NCI-H345 treated with DMSO at 0.1 percent for 48 hours (cell line): ENCODE results near the gene ORC4.

Experiments
- DNase-seq: peaks from one replicate; lab custom pipeline; 2025; ENCODE audit not compliant: unreplicated experiment; lab: John Stamatoyannopoulos, UW

Gene ORC4

DNA sequence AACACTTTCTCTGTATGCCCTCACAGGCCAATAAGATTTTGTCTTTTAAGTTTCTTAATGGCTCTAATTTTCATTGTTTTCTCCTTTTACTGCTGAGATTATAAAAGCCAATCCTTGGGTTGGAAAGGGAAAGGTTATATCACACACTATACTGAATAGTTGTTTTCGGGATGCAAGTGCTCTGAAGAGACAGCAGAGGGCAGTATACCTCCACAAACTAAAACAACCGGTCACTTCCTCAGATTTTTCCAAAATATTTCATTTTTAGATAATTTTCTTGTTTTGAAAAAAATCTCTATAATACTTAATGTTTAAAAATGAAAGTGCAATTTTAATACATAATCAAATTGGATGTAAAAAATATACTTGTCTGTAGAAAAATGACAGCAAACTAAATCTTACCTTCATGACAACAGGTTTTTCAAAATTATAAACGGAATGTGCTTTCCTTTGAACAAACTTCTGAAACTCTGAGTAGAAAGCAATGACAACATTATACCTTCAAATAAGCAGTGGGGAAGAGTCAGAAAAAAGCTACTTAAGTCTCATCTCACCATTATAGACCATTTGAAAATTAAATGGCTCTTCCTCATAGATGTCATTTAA lies 82.7 kb downstream of the ORC4 start:
- DNase-seq: peak; percentile 32

DNA sequence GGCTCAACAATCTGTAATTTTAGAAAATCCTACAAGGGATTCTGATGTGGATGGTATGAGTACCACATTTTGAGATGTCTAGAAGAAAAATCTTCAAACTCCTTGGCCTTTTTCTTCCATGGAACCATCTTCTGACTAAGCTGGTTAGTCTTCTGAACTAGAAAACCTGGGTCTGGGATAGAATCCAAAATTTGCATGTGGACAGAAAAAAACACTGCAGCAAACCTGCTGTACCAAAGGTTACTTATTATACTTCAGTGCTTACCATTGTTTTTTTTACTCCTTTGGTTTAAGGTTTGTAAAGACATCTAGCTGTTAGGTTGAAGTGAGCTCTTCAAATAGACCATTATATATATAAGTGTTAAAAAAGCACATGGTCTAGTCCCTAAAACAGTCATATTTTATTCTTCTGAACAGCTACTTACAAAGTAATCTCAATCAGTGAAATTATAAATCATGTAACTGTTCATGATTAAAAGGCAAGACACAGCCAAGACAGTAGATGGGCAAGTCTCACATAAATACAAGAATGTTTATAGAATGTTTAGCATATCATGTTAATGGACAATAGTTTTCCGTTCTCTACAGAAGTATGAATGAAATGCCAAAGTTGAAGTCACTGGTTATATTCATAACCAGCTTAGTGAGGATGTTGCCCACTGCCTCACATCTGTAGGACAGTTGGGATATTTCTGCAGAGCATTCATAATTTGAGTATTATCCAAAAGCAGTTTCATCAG lies 85.5 kb downstream of the ORC4 start:
- no peak for DNase-seq

DNA sequence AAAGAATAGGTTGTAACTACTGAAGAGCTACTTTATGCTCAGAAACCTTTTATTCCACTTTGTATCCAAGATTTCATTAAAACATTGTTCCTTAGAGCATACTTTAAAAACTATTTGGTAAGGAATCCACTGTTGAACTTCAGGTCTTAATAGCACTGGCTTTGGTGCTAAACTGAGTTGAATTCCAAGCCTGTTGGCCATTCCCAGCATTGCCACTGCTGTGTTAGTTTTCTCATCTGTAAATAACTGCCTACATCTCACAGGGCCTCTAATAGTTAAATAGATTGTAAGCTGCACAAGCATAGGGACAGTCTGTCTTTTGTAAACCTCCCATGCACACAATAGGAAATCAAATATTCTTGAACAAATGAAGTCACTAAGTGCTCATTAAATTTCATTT lies 86.6 kb downstream of the ORC4 start:
- DNase-seq: no peak

DNA sequence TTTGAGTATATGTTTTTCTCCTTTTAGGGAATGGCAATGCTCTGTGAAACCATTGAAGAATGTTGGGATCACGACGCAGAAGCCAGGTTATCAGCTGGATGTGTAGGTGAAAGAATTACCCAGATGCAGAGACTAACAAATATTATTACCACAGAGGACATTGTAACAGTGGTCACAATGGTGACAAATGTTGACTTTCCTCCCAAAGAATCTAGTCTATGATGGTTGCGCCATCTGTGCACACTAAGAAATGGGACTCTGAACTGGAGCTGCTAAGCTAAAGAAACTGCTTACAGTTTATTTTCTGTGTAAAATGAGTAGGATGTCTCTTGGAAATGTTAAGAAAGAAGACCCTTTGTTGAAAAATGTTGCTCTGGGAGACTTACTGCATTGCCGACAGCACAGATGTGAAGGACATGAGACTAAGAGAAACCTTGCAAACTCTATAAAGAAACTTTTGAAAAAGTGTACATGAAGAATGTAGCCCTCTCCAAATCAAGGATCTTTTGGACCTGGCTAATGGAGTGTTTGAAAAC lies 93.4 kb downstream of the ORC4 start:
- no peak for DNase-seq

DNA sequence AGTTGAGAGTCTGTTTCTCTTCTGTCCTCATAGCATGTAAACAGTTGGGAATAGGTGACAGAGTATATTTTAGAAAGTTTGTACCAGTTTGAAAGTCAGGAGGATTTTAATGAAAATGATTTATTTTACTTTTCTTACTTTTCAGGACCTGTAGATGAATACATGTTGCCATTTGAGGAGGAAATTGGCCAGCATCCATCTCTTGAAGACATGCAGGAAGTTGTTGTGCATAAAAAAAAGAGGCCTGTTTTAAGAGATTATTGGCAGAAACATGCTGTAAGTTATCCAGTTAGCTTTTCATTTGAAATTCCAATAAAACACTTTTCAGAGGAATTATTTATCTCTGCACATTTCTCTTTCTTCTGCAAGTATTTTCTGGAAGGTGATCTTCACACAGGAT lies 94.7 kb downstream of the ORC4 start:
- no peak for DNase-seq

DNA sequence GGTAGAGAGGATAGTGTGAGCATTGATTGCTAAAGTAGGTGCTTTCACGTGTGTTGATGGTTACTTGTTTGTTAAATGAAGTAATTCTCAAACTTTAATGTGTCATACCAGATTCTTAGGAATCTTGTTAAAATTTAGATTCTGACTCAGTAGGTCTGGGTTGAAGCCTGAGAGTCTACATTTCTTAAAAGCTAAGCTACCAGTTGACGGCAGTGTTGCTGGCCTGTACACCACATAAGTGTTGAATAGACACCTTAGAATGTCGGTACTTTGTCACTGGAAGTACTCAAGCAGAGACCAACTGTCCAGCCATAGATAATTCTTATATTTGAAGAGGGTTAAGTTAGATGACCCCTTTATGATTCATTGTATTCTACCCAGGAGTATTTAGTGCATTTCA lies 95.9 kb downstream of the ORC4 start:
- no peak for DNase-seq

DNA sequence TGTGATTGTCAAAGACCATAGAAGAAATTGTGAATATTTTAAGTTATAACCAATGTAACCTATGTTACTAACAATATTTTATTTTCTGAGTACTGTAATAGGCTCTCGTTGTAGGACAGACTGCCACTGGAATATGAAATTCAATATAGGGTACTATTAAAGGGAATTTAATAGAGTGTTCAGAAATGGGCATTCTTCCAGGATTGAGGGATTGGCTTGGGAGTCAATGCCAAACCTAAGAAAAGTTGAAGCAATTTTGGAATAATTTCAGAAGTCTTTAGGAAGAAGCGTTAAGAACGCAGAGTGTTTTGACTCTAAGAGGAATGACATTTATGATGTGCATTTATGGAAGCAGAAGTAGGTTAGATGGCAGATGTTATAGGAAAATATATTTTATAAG lies 96.7 kb downstream of the ORC4 start:
- DNase-seq: no peak

DNA sequence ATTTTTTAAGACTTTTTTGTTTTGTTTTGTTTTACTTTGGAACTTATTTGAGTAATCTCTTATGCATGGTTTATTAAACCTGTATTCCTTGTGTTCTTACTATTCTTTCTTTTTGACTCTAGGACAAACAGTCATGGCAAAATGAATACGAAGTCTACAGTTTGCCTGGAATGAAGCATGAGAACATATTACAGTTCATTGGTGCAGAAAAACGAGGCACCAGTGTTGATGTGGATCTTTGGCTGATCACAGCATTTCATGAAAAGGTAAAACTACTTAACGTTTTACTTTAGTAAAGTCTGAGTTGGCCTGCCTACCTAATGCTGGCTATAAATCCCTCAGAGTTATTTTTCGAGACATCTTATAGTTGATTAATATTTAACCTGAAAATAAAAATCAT lies 103.4 kb downstream of the ORC4 start:
- no peak for DNase-seq

DNA sequence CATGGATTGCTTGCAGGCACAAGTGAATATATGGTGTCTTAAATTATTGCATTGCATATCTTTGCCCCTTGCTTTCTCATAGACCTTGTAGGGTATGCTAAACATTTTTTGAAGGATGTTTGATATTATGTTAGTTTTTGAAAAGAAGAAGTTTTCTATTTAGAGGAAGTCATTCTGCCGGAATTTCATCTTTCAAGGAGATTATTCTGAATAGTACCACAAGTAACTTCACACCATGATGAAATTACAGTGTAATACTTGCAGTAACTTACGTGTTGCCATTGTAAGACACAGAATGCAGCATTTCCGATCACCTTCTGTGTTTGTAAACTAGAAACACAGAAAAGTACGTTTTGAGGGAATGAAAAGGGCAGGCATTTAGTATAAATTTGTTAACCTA lies 103.8 kb downstream of the ORC4 start:
- no peak for DNase-seq

DNA sequence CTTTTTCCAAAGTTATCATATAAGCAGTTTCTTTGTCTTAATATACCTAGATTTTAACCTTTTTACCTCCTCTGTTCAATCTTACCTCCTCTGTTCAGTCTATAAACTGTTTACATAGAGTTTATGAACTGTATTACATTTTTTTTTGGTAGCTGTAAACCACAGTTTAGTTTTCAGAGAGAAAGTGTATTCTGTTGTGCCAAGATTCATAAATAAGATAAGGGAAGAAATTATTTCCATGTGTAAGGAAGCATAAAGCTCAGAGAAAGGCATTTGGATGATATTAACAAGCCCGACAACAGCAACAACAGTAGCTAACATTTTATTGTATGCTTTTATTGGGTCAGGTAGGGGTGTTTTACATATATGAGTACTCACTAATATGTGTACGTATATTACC lies 104.5 kb downstream of the ORC4 start:
- DNase-seq: no peak

DNA sequence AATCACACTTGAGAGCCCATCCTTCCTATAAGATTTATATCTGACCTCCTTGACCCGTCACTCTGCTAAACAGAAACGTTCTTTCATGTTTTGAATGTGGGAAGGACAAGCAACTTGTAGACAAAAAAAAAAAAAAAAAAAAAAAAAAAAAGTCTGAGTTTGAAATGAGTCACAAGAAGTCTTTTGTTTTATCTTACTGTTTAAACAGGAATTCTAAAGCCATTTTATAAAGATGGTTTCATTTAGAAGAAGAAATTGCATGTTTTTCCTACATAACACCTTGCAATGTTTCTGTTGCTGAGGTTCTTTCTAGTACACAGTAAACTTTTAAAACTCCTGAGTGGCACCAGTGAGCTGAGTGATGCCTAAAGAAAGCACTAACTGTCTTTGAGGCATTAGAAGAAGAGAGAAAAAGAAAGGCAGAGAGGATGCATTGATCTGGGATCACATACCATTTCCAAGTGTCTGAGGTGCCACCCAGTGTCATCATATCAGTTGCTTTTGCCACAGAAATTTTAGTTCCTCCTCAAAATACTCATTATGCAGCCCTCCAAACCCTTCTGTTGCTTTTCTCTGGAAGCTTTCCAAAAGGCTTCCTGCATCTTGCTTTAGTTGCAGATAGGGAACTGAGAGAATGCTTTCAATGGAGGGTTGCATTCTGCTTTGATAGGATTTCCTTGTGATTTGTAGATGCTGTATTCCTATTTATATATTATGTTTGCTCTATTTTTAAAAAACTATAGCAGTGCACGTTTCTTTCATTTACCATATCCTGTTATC lies 106.6 kb downstream of the ORC4 start:
- DNase-seq: no peak

DNA sequence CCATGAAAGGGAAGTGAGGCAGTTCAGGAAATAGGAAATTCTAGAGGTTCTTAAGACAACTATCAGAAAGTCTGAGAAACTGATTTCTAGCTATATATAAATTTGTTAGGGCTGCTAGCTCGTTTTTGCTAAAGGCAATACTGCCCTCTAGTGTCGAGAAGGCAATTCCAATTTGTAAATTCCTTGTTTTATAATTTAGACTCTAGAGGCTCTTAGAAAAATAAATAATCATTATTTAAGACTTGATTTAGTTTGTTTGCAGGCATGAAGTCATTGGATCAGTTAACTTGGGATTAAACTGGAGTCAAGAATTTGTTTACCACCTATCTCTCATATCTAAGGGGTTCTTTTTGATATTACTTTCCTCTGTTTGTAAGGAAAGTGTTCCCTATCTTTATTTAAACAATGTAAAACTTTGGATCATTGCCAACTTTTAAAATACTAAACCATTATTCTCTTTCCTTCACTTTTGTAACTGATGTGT lies 109.5 kb downstream of the ORC4 start:
- peak; percentile 30 for DNase-seq

DNA sequence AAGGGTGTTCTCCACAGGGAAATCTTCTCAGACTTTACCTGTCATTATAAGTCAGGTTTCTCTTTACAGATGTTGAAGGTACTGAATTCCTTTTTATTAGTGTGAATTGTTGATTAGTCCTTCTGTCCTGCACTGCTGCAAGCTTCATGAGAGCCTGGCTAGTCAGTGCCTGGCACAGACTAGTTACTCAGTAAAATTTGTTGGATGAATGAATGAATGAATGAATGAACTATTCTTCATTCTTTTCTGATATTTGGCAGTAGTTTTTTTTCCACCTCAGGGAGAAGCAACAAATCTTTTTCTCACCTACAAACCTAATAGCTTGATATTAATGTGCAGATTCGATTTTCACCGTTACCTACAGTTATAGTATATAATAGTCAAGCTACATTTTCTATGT lies 111.4 kb downstream of the ORC4 start:
- DNase-seq: no peak

DNA sequence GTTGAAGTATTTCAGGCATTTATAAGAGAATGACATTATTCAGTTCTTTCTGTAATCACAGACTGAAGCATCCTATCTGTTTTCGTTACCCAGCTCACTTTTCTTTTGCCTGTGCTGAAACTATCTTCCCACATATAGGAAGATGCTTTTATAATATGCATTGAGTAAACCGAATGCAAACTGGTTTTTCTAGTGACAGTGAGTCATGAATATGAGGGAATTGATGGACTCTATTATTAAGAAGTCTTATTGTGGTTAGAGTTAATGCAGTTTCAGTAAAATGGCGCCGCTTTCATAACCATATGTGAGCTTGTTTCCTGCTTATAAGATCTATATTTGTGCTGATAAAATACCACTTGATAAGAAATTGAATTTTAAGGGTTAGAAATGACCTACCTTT lies 116.5 kb downstream of the ORC4 start:
- DNase-seq: no peak

DNA sequence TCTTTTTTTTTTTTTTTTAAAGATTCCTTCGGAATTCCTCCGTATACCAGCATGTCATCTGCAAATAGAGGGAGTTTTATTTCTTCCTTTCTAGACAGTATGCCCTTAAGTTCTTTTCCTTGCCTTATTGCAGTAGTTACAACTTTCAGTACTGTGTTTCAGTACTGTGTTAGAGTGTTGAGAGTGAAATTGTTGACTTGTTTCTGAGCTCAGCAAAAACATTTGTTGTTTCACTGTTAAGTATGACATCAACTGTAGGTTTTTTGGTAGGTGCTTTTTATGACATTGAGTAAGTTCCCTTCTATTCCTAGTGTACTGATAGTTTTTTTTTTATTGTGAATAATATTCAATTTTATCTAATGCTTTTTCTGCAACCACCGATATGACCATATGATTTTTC lies 131.9 kb downstream of the ORC4 start:
- DNase-seq: no peak

DNA sequence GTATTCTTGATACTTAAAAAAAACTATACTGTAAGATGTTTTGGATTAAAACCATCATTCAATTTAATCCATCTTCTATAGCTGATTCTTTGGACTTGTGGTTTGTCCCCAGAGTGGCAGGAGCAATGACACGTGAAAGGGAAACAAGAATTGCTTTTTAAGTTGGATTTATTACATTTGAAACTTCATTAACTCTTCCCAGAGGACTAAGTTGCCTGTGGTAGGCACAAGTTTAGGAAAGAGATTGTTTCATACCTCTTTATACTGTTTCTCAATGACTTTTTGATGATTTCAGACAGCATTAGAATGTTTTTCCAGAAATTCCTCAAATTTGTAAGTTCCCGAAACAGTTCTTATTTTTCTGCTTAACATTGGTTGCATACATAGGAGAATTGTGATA lies 134.4 kb downstream of the ORC4 start:
- DNase-seq: no peak

DNA sequence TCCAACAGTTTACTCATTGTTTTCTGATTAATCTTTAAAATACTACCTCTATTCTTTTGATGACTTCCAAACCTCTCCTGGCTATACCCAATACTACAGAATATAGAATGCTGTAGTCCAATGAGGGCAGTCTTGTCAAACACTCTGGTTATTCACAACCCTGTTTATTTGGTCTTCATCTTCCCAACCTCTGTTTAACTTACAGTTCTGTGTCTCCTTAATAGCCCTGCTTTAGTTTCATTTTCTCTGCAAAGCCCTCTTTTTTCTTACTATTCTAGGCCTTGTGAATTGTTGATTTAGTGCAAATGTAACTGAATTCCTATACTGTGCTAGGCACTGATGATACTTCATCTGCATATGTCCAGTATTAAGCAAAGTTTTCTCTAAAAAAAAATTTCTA lies 135.7 kb downstream of the ORC4 start:
- no peak for DNase-seq

DNA sequence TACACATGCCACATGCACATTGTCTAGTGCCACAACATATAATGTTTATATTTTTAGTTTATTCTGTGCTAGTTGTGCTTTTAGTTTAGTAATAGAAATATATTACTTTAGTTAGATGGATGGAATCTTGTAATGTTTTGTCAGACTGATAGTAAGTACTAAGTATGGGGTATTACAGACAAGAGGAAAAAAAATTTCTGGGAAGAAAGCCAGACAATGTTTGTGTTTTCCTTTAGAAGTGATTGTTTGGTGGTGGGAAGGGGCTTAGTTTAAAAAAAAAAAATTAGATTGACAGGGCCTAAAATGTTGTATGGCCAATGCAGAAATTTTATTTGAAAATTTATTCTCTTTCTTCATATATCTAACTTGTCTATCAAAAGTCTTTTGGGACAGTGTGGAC lies 137.9 kb downstream of the ORC4 start:
- DNase-seq: no peak
